MM.1S (cell line): ENCODE results near the gene C1orf198.
"Not testable (repeated sequence)": the region's sequence is repeated elsewhere in the genome, so short reads cannot be mapped to it uniquely, and the experiment has no call there.

Experiments used
- DNase-seq: peaks from one replicate; pipeline ENCODE4 v3.0.0-alpha.2; 2015
- H2AFZ ChIP-seq: fragments of 300-600 bp; sonication (generic); 2 replicates; pipeline ENCODE4 v1.6.0; 2016; ENCODE audit warnings: antibody characterized with exemption, low read length
- H3F3A ChIP-seq: fragments of 300-600 bp; sonication (generic); 2 replicates; pipeline ENCODE4 v1.6.1; 2016; ENCODE audit warnings: mild to moderate bottlenecking, antibody characterized with exemption, low read length, moderate library complexity, mixed read lengths; ENCODE audit not compliant: insufficient read depth
- H3K27ac ChIP-seq: fragments of 300-600 bp; sonication (generic); 2 replicates; pipeline ENCODE4 v1.5.1; 2016; ENCODE audit warnings: mild to moderate bottlenecking, low read length
- H3K27me3 ChIP-seq: fragments of 300-600 bp; sonication (generic); replicated peaks from 2 replicates; pipeline ENCODE4 v1.6.0; 2016; ENCODE audit warnings: low read length; ENCODE audit not compliant: insufficient read depth
- H3K36me3 ChIP-seq: fragments of 300-600 bp; sonication (generic); replicated peaks from 2 replicates; pipeline ENCODE4 v1.6.1; 2016; ENCODE audit warnings: mild to moderate bottlenecking, low read length, mixed read lengths; ENCODE audit not compliant: insufficient read depth
- H3K4me1 ChIP-seq: fragments of 300-600 bp; sonication (generic); 2 replicates; pipeline ENCODE4 v1.6.1; 2016; ENCODE audit warnings: low read length, mixed read lengths
- H3K4me2 ChIP-seq: fragments of 300-600 bp; sonication (generic); 2 replicates; pipeline ENCODE4 v1.6.0; 2016; ENCODE audit warnings: low read depth, low read length
- H3K4me3 ChIP-seq: fragments of 300-600 bp; sonication (generic); 2 replicates; pipeline ENCODE4 v1.5.1; 2016; ENCODE audit warnings: low read length, mixed read lengths
- H3K79me2 ChIP-seq: fragments of 300-600 bp; sonication (generic); 2 replicates; pipeline ENCODE4 v1.6.1; 2016; ENCODE audit warnings: mixed run types, low read length, mixed read lengths
- H3K9ac ChIP-seq: fragments of 300-600 bp; sonication (generic); 2 replicates; pipeline ENCODE4 v1.6.1; 2016; ENCODE audit warnings: low read length, mixed read lengths
- H3K9me2 ChIP-seq: fragments of 300-600 bp; sonication (generic); replicated peaks from 2 replicates; pipeline ENCODE4 v1.6.1; 2016; ENCODE audit warnings: mild to moderate bottlenecking, low read length, mixed read lengths; ENCODE audit not compliant: insufficient read depth
- H3K9me3 ChIP-seq: fragments of 300-600 bp; sonication (generic); replicated peaks from 2 replicates; pipeline ENCODE4 v1.6.1; 2016; ENCODE audit warnings: mild to moderate bottlenecking, low read length, mixed read lengths; ENCODE audit not compliant: insufficient read depth
- H4K20me1 ChIP-seq: fragments of 300-600 bp; sonication (generic); 2 replicates; pipeline ENCODE4 v1.6.1; 2016; ENCODE audit warnings: mild to moderate bottlenecking, low read length, moderate library complexity, mixed read lengths; ENCODE audit not compliant: insufficient read depth
- CTCF ChIP-seq: fragments of 300-600 bp; sonication (generic); IDR thresholded peaks from 2 replicates; pipeline ENCODE4 v1.5.1; 2016; ENCODE audit warnings: antibody characterized with exemption, low read length, mixed read lengths
- EZH2 ChIP-seq: fragments of 300-600 bp; sonication (generic); optimal IDR thresholded peaks from 2 replicates; pipeline ENCODE3; 2017; ENCODE audit warnings: low read depth, mild to moderate bottlenecking, antibody characterized with exemption, low read length, mixed read lengths
- EZH2phosphoT487 ChIP-seq: fragments of 300-600 bp; sonication (generic); IDR thresholded peaks from 2 replicates; pipeline ENCODE4 v1.6.1; 2018; ENCODE audit warnings: antibody characterized with exemption, low read length

C1orf198 gene

GRCh38 chr1:230849451-230850224 is 18.7 kb downstream of the C1orf198 start:
- no peak overlapping the region for H3K27ac ChIP-seq
- H4K20me1 ChIP-seq, result no peaks in the 10 kb centered on the region
- no peaks in the 10 kb centered on the region for H3K4me1 ChIP-seq
- H3K36me3 ChIP-seq, result no peaks in the 10 kb centered on the region
- H2AFZ ChIP-seq, result no peak overlapping the region
- H3K79me2 ChIP-seq, result no peaks in the 10 kb centered on the region
- TF ChIP-seq EZH2phosphoT487 (no peak), EZH2 (no peak), CTCF (no peak)
- no peaks in the 10 kb centered on the region for H3K27me3 ChIP-seq
- H3K9ac ChIP-seq, result no peak overlapping the region
- H3K9me2 ChIP-seq, result no peaks in the 10 kb centered on the region
- no peaks in the 10 kb centered on the region for H3F3A ChIP-seq
- H3K4me2 ChIP-seq, result no peak overlapping the region
- DNase-seq, result no peak
- no peak overlapping the region for H3K4me3 ChIP-seq
- H3K9me3 ChIP-seq, result no peaks in the 10 kb centered on the region

- H3K4me2 ChIP-seq, result no peak overlapping the region
- no peaks in the 10 kb centered on the region for H3K79me2 ChIP-seq
- no peaks in the 10 kb centered on the region for H3K9me3 ChIP-seq
- no peak for TF ChIP-seq EZH2phosphoT487
- no peak for TF ChIP-seq EZH2
- no peaks in the 10 kb centered on the region for H3K9me2 ChIP-seq
- no peaks in the 10 kb centered on the region for H3K27me3 ChIP-seq
- no peaks in the 10 kb centered on the region for H3K4me1 ChIP-seq
- no peak for DNase-seq
- H3K9ac ChIP-seq, result no peak overlapping the region
- no peak overlapping the region for H2AFZ ChIP-seq
- H3K36me3 ChIP-seq, result no peaks in the 10 kb centered on the region
- H3F3A ChIP-seq, result no peaks in the 10 kb centered on the region
- H3K4me3 ChIP-seq, result no peak overlapping the region
- H4K20me1 ChIP-seq, result no peaks in the 10 kb centered on the region
- no peak overlapping the region for H3K27ac ChIP-seq
Measured at GRCh38 chr1:230848235-230848634, 20.1 kb downstream of the C1orf198 start.

GRCh38 chr1:230845184-230845583 is 23.1 kb downstream of the C1orf198 start:
- H3K36me3 ChIP-seq, H4K20me1 ChIP-seq, H3K9ac ChIP-seq, H3K9me3 ChIP-seq, DNase-seq, H3K4me1 ChIP-seq, H3F3A ChIP-seq, H2AFZ ChIP-seq, H3K79me2 ChIP-seq, H3K4me3 ChIP-seq, H3K9me2 ChIP-seq, H3K4me2 ChIP-seq, H3K27me3 ChIP-seq, H3K27ac ChIP-seq: not testable (repeated sequence)

GRCh38 chr1:230844561-230844960 is 23.8 kb downstream of the C1orf198 start:
- no peak for TF ChIP-seq CTCF

More at GRCh38 chr1:230844561-230844960, 23.8 kb downstream of the C1orf198 start:
- Histone ChIP-seq H3K9me2 (no peaks in the 10 kb centered on the region), H3K4me3 (no peak overlapping the region), H3K27me3 (no peaks in the 10 kb centered on the region), H3K79me2 (no peaks in the 10 kb centered on the region), H4K20me1 (no peaks in the 10 kb centered on the region), H3K9me3 (no peaks in the 10 kb centered on the region), H3K4me1 (no peaks in the 10 kb centered on the region), H3K9ac (no peak overlapping the region), H3K27ac (no peak overlapping the region), H2AFZ (no peak overlapping the region), H3K36me3 (no peaks in the 10 kb centered on the region), H3F3A (no peaks in the 10 kb centered on the region), H3K4me2 (no peak overlapping the region)
- no peak for DNase-seq
